GM12864 (cell line): ENCODE results near the gene CDH10.

ENCODE experiments used
- DNase-seq: peaks from one replicate; pipeline ENCODE4 v3.0.0-alpha.2; 2011; ENCODE audit warnings: low read depth
- H3K4me3 ChIP-seq: 2 replicates; pipeline ENCODE4 v1.5.1; 2011; ENCODE audit warnings: mild to moderate bottlenecking, low read depth, low read length, control low read depth
- TF ChIP-seq, protein P1 (sequence below): IDR thresholded peaks from 2 replicates; pipeline ENCODE4 v1.5.1; 2011; ENCODE audit warnings: low read depth, mild to moderate bottlenecking, moderate library complexity, low read length, control low read depth, inconsistent platforms; ENCODE audit errors: missing control alignments

The CDH10 gene

DNA sequence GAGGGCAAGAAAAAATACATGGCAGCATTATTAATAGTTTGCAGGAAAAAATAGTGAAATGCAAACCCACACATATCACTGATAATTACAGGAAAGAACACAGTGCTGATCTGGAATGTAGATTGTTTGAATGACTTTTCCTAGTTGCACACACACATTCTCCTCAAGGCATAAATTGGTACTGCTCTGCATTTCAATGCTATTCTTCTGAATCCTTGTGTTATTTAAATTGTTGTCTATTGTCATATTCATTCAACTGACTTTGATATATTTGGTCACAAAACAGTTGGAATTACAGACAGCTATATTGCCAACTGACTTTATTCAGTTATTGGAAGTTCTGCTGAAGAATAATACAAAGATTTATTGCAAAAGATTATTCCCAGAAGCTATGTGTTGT is 139.5 kb downstream of the CDH10 start:
- TF ChIP-seq, protein P1, sequence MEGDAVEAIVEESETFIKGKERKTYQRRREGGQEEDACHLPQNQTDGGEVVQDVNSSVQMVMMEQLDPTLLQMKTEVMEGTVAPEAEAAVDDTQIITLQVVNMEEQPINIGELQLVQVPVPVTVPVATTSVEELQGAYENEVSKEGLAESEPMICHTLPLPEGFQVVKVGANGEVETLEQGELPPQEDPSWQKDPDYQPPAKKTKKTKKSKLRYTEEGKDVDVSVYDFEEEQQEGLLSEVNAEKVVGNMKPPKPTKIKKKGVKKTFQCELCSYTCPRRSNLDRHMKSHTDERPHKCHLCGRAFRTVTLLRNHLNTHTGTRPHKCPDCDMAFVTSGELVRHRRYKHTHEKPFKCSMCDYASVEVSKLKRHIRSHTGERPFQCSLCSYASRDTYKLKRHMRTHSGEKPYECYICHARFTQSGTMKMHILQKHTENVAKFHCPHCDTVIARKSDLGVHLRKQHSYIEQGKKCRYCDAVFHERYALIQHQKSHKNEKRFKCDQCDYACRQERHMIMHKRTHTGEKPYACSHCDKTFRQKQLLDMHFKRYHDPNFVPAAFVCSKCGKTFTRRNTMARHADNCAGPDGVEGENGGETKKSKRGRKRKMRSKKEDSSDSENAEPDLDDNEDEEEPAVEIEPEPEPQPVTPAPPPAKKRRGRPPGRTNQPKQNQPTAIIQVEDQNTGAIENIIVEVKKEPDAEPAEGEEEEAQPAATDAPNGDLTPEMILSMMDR: no peak
- no peak overlapping the region for H3K4me3 ChIP-seq
- DNase-seq: no peak

DNA sequence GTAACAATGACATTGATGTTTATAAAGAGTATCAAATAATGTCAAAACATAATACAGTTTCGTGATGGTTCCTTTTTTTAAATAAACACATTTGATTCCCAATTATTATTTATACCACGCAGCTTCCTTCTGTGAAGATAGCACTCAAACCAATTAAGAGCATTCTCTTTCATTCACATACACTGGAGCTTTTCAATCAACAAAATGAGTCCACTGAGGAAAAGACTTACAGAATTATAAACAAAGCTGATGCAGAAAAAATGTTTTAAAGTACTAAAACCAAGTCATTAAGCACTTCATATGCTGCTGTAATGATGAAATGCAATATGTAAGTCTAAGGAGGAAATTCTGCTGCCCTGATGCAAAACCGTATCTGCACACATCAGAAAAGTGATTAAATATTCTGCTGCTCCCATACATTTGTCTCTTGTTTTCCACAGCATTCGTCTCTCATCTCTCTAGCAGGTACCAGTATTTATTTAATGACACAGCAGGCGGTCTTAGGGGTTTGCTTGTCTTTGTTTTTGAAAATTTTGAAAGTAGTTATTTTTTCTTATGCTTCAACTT is 147.1 kb downstream of the CDH10 start:
- H3K4me3 ChIP-seq: no peak overlapping the region
- DNase-seq: no peak
- TF ChIP-seq, protein P1: no peak

DNA sequence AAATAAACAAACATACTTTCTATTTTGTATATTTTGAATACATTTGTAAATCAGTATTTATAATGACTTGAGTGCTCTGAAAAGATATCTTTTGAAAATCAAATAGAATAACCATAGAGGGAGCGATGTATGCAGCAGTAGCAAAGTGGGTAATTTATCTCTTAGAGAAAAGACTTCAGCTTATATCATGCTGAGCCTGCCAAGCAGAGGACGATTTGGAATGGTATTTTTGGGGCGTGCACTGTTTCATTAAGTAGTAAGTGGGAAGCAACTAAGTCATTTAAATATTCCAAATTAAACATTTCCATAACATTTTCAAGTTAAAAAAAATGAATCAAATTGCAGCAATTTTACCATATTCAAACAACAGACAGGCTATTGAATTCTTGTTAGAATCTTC is 147.6 kb downstream of the CDH10 start:
- H3K4me3 ChIP-seq: no peak overlapping the region
- DNase-seq: no peak
- TF ChIP-seq, protein P1: no peak

DNA sequence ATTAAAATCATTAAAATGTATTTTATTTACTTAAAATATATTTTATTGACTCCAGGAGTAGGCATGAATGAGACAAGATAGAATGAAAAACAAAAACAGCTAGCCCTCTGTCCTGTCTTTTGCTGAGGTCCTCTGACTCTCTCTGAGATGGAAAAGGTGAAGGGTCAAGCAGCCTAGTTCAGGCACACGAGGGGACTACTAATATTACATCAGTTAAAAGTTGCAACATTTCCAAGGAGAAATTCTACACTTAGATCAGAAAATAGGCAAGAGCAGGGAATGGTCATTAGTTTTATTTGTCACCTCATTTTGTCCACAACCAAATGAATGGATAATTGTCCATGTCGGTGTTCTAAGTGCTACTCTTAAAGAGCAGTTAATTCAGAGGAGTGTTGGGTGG is 148.5 kb downstream of the CDH10 start:
- DNase-seq: no peak
- TF ChIP-seq, protein P1: no peak
- no peak overlapping the region for H3K4me3 ChIP-seq

DNA sequence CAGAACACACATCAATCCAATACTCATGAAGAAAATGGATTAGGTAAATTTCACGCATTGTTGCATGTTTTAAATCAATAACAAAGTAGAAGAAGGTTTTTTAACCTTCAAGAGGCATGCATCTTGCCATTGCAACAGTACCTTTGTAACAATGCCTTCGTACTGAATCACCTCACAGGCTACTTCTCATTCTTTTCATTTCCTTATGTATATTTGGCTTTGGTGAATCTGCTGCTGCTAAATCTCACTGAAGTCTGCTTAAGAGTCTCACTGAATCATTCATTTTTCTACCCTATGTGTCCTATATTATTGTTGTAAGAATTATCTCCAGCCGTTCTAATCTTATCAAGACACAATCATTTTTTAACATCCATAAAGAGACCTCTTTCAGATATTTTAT is 152.5 kb downstream of the CDH10 start:
- no peak overlapping the region for H3K4me3 ChIP-seq
- DNase-seq: no peak
- TF ChIP-seq, protein P1: no peak

DNA sequence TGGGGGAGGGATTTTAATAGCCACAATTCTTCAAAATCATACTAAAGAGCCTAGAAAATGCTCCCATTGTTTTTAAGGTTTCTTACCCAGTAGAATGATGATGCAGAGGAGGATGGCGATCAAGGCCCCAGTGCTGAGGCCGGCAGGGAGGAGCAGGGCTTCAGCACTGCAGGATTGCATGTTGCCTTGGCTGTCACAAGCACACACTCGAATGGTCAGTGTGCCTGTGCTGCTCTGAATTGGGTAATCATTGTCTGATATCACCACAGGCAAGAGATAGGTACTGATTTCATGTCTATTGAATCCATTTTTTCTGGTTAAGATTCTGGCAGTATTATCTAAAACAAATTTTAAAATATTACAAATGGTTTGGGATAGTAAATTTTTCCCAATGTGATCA is 153.3 kb downstream of the CDH10 start:
- DNase-seq: no peak
- H3K4me3 ChIP-seq: no peak overlapping the region
- TF ChIP-seq, protein P1: no peak
